T follicular helper cell (primary cell): ENCODE measurements around the gene ZNG1F.
"Not testable (repeated sequence)": the region's sequence is repeated elsewhere in the genome, so short reads cannot be mapped to it uniquely, and the experiment has no call there.

Experiments used
- DNase-seq: peaks from one replicate; pipeline ENCODE4 v3.0.0-alpha.2; 2020; ENCODE audit warnings: low read depth

Gene ZNG1F

GRCh38 chr9:41086215-41086614 is 102.9 kb downstream of the ZNG1F start:
- DNase-seq: not testable (repeated sequence)

- DNase-seq: not testable (repeated sequence)
Measured at GRCh38 chr9:41082358-41082757, 106.8 kb downstream of the ZNG1F start.
